SHP77 treated with DMSO at 0.1 percent for 48 hours (cell line): Measurements from ENCODE around the gene DMD.
"Not testable (repeated sequence)": the region's sequence is repeated elsewhere in the genome, so short reads cannot be mapped to it uniquely, and the experiment has no call there.

Source experiments
- DNase-seq: peaks from one replicate; lab custom pipeline; 2025; lab: John Stamatoyannopoulos, UW

DMD gene

GRCh38 chrX:32016195-32016594 is 1195.2 kb downstream of the DMD start:
- DNase-seq = no peak

GRCh38 chrX:32010948-32011347 is 1200.4 kb downstream of the DMD start:
- DNase-seq = no peak

- no peak for DNase-seq
Measured at GRCh38 chrX:32010212-32010611, 1201.1 kb downstream of the DMD start.

GRCh38 chrX:31993637-31994036 is 1217.7 kb downstream of the DMD start:
- DNase-seq = peak; percentile 21

- DNase-seq = no peak
Measured at GRCh38 chrX:31988975-31989374, 1222.4 kb downstream of the DMD start.

GRCh38 chrX:31981546-31982062 is 1229.7 kb downstream of the DMD start:
- no peak for DNase-seq

GRCh38 chrX:31969714-31970113 is 1241.6 kb downstream of the DMD start:
- DNase-seq = no peak

- no peak for DNase-seq
Measured at GRCh38 chrX:31962256-31962655, 1249.1 kb downstream of the DMD start.

- no peak for DNase-seq
Measured at GRCh38 chrX:31934842-31935370, 1276.4 kb downstream of the DMD start.

GRCh38 chrX:31934015-31934414 is 1277.3 kb downstream of the DMD start:
- no peak for DNase-seq

GRCh38 chrX:31932769-31933168 is 1278.6 kb downstream of the DMD start:
- no peak for DNase-seq

- not testable (repeated sequence) for DNase-seq
Measured at GRCh38 chrX:31932320-31932719, 1279.0 kb downstream of the DMD start.

- DNase-seq = no peak
Measured at GRCh38 chrX:31931225-31931624, 1280.1 kb downstream of the DMD start.

GRCh38 chrX:31929366-31929765 is 1282.0 kb downstream of the DMD start:
- no peak for DNase-seq

GRCh38 chrX:31921236-31921635 is 1290.1 kb downstream of the DMD start:
- no peak for DNase-seq

- no peak for DNase-seq
Measured at GRCh38 chrX:31909850-31910572, 1301.3 kb downstream of the DMD start.

GRCh38 chrX:31894152-31894551 is 1317.2 kb downstream of the DMD start:
- DNase-seq = no peak

GRCh38 chrX:31893525-31893924 is 1317.8 kb downstream of the DMD start:
- DNase-seq = no peak

GRCh38 chrX:31889088-31889487 is 1322.3 kb downstream of the DMD start:
- no peak for DNase-seq

- no peak for DNase-seq
Measured at GRCh38 chrX:31884535-31884934, 1326.8 kb downstream of the DMD start.

- DNase-seq = no peak
Measured at GRCh38 chrX:31872007-31872406, 1339.3 kb downstream of the DMD start.

- no peak for DNase-seq
Measured at GRCh38 chrX:31870267-31870666, 1341.1 kb downstream of the DMD start.

- no peak for DNase-seq
Measured at GRCh38 chrX:31860686-31861085, 1350.7 kb downstream of the DMD start.

- DNase-seq = no peak
Measured at GRCh38 chrX:31858915-31859314, 1352.4 kb downstream of the DMD start.
